Thymus (tissue), 11 donors: Measurements from ENCODE around the gene OSBPL1A. TPM values are rescaled to one million over a fixed set of nuclear protein-coding genes. Genes with fewer than 3 reads are reported as not detected.

ENCODE experiments used
- DNase-seq, 9 donors: peaks; one replicate each; pipeline ENCODE4 v3.0.0-alpha.2; 2013; ENCODE audit warnings: low spot score in 9 of 9, low read depth in 6 of 9, missing footprints in 1 of 9
- H3K27ac ChIP-seq, 2 donors: one replicate each; pipeline ENCODE4 v1.5.1; 2013; ENCODE audit warnings: control low read depth in 1 of 2, low read depth in 1 of 2, low read length in 1 of 2, mild to moderate bottlenecking in 1 of 2, moderate library complexity in 1 of 2
- H3K27me3 ChIP-seq, 2 donors: one replicate each; pipeline ENCODE4 v1.5.1; 2013; ENCODE audit warnings: low read length in 1 of 2; ENCODE audit not compliant: control insufficient read depth in 2 of 2, insufficient read depth in 1 of 2
- H3K36me3 ChIP-seq, 2 donors: one replicate each; pipeline ENCODE4 v1.5.1; 2013; ENCODE audit warnings: low read length in 1 of 2, mild to moderate bottlenecking in 1 of 2, moderate library complexity in 1 of 2; ENCODE audit not compliant: control insufficient read depth in 2 of 2, insufficient read depth in 2 of 2
- H3K4me1 ChIP-seq, 2 donors: one replicate each; pipeline ENCODE4 v1.5.1; 2013; ENCODE audit warnings: low read length in 2 of 2; ENCODE audit not compliant: control insufficient read depth in 2 of 2, insufficient read depth in 2 of 2
- H3K4me3 ChIP-seq, 2 donors: one replicate each; pipeline ENCODE4 v1.5.1; 2013; ENCODE audit warnings: low read length in 2 of 2, control low read depth in 1 of 2, mild to moderate bottlenecking in 1 of 2
- H3K9me3 ChIP-seq, 2 donors: one replicate each; pipeline ENCODE4 v1.5.1; 2013; ENCODE audit warnings: low read length in 1 of 2, mild to moderate bottlenecking in 1 of 2; ENCODE audit not compliant: control insufficient read depth in 2 of 2, insufficient read depth in 1 of 2
- WGBS: extraction: QIAGEN DNeasy Blood & Tissue Kit; methylation state at CpG from one replicate; pipeline ENCODE4 v1.1.7; 2013; 5-methylcytosine and 5-hydroxymethylcytosine counted together
- polyA plus RNA-seq: library from polyadenylated mRNA; stranded (reverse); fragments of 200-250 nt; gene quantifications from one replicate; pipeline ENCODE4 v1.2.3, GENCODE V29; 2013
- total RNA-seq: library from RNA; stranded (reverse); fragments of 120-200 nt; gene quantifications from one replicate; pipeline ENCODE4 v1.2.4, GENCODE V29; 2013
- donor health status: healthy.

OSBPL1A gene
- total and polyA plus RNA-seq, 2 donors = 10.7 to 21.0 TPM

DNA sequence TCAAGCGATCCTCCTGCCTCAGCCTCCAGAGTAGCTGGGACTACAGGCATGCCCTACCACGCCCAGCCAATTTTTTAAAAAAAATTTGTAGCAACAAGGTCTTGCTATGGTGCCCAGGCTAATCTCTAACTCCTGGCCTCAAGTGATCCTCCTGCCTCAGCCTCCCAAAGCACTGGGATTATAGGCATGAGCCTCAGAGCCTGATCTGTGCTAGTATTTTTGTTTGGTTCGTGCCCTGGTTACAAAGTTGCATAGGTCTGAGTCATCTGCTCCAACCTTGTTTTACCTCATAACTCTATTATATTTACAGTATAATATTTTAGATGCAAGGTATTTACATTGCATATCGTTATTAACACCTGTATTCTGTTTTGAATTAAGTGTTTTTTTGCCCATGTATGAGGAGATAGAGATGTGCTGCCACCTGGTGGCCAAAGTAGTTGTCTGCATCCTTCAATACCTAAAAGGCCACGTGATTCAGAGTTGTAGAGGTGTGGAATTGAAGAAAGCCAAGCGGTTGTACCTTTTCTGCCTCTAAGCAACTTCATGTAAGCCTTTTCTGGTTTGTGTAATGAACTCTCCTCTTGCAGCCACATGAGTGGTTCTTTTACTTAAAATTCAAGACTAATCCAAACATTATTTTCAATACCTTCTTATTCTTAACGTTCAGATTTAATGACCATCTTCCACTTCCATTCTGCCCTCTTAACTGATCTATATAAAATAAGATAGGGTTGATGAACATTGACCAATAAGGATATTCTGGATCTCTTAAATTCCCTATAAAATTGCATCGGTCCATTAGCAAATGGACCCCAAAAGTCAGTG, 278.7 kb downstream of the OSBPL1A start:
- H3K9me3 ChIP-seq = no peaks in the 10 kb centered on the region
- H3K27ac ChIP-seq = no peak overlapping the region
- peak; percentile 56 to 89 (median 83) for DNase-seq
- H3K4me3 ChIP-seq = no peak overlapping the region
- no peaks in the 10 kb centered on the region for H3K27me3 ChIP-seq
- WGBS = 53% methylated on average over 8 of the region's 8 CpGs
- peaks cover 4 to 9% of the 10 kb centered on the region in 2 donors for H3K4me1 ChIP-seq
- peaks cover 14 to 34% of the 10 kb centered on the region in 2 donors for H3K36me3 ChIP-seq

DNA sequence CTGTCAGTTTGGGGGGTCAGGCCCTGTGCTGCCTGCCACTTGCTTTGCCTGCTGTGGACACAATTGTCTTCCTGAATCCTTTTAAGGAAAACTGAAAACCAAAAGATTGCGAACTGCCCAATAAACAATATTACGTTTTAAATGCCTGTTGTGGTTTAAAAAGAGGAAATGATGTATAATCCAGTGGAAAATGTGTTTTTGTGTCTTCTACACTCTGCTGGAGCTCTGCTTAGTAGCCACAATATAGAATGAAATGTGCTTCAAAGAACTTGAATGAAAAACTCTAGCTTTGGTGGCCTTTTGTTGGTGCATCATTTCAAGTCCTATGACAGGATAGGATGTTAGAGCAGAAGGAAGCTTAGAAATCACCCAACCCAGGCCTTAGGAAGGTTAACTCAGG, 282.0 kb downstream of the OSBPL1A start:
- peaks cover 4 to 9% of the 10 kb centered on the region in 2 donors for H3K4me1 ChIP-seq
- DNase-seq = peak in 1 of 9 donors; percentile 34
- no peaks in the 10 kb centered on the region for H3K9me3 ChIP-seq
- H3K27me3 ChIP-seq = no peaks in the 10 kb centered on the region
- WGBS = 18% methylated on average over 2 of the region's 2 CpGs
- H3K36me3 ChIP-seq = peaks cover 8 to 19% of the 10 kb centered on the region in 2 donors
- H3K4me3 ChIP-seq = no peak overlapping the region
- no peak overlapping the region for H3K27ac ChIP-seq

DNA sequence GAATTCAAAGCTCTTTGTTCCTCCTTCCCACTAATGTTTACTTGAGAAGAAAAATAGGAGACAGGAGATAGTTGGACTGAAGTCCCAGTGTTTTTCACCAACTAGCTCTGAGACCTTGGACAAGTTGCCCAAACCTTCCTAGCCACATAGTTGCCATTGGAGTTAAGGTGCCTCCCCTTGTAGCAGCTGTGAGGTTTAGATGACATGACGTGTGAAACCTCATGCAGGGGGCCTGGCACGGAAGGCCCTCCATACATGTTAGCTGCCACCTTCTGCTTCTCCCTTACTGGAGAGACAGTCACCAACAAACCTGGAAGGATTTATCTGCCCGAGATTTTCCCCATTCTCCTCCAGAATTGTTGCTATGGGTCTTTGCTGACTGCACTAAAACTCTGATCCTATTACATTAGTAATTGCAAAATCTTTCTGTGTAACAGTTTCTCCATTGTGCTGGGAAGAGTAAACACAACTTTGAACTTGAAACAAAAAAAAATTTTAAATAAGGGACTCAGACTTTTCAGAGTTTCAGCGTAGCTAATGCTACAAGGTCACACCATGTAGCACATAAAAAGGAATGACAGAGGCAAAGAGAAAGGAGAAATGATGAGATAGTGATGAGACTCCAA, 282.6 kb downstream of the OSBPL1A start:
- H3K4me3 ChIP-seq = no peak overlapping the region
- no peak overlapping the region for H3K27ac ChIP-seq
- no peak for DNase-seq
- no peaks in the 10 kb centered on the region for H3K9me3 ChIP-seq
- 92% methylated on average over 4 of the region's 4 CpGs for WGBS
- peaks cover 8 to 19% of the 10 kb centered on the region in 2 donors for H3K36me3 ChIP-seq
- H3K4me1 ChIP-seq = peaks cover 4 to 9% of the 10 kb centered on the region in 2 donors
- no peaks in the 10 kb centered on the region for H3K27me3 ChIP-seq

DNA sequence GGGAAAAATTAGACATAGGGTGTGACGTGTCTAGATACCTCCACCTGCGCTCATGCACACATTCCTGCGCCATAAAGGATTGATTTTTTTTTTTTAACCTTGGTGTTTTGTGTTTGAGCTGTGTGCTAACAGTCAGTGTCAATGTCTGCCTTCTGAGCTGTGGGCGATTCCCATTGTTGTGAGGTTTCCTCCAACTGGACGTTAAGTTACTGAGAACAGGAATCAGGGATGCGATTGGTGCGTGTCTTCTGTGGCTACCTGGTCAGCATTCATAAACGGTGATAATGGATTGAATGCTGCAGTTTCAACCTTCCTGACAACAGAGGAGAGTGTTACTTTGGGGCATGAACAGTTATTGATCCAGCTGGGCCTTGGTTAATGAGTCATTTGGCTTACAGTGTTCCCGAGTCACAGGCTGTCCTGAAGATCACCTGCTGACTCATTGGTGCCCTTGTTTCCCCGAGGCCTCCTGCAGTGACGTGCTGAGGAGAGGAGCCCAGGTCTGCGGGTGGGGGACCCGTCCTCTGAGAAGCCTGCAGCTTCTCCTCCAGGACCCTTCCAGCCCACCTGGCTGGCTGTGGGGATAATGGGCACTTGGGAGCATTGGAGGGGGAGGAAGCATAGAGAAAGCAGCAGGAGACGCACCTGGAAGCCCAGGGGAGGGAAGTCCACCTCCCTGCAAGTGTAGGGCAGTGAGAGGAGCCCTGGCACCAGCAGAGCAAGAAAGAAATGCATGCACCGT, 284.6 kb downstream of the OSBPL1A start:
- 97% methylated on average over 15 of the region's 15 CpGs for WGBS
- Histone ChIP-seq H3K36me3 (peaks cover 5 to 9% of the 10 kb centered on the region in 2 donors), H3K4me3 (no peak overlapping the region), H3K9me3 (no peaks in the 10 kb centered on the region), H3K27ac (no peak overlapping the region), H3K4me1 (peaks cover 4 to 9% of the 10 kb centered on the region in 2 donors), H3K27me3 (no peaks in the 10 kb centered on the region)
- no peak for DNase-seq

DNA sequence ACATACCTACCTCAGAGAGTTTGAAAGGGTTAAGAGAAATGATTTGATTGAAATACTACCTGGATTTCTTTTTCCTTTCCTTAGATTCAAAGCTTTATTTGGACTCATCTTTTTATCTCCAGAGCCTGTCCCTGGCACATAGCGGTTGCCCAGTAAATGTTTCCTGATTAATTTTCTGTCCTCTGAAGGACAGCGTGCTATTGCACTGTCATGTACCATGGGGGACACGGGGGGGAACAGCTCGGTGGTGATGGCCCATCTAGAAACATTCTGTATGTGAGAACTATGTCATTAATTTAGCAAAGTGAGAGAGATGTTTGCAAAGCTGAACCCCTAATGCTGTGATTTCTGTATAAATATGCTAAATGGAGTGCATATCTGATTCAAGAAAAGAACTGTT, 285.2 kb downstream of the OSBPL1A start:
- 96% methylated on average over 4 of the region's 4 CpGs for WGBS
- H3K9me3 ChIP-seq = no peaks in the 10 kb centered on the region
- peaks cover 5% of the 10 kb centered on the region in 2 donors for H3K36me3 ChIP-seq
- H3K4me3 ChIP-seq = no peak overlapping the region
- no peaks in the 10 kb centered on the region for H3K27me3 ChIP-seq
- no peak overlapping the region for H3K27ac ChIP-seq
- peaks cover 4 to 9% of the 10 kb centered on the region in 2 donors for H3K4me1 ChIP-seq
- DNase-seq = no peak

Other genes starting within 250 kb of the OSBPL1A start
- 17.1 TPM for gene IMPACT, start 28.8 kb upstream of the OSBPL1A start, total RNA-seq
- 17.5 TPM for gene IMPACT, start 28.8 kb upstream of the OSBPL1A start, polyA plus RNA-seq
- gene HRH4, start 62.8 kb upstream of the OSBPL1A start, total RNA-seq = 0.24 TPM
- gene HRH4, start 62.8 kb upstream of the OSBPL1A start, polyA plus RNA-seq = 0.05 TPM